Panc1 (cell line): ENCODE results near the gene NCBP2. TPM values are rescaled to one million over a fixed set of nuclear protein-coding genes. Genes with fewer than 3 reads are reported as not detected.

Experiments
- ATAC-seq: fragments of 200-7000 bp; cut with Tn5 transposase; 2 replicates; pipeline ENCODE4 v1.9.1; 2020; ENCODE audit warnings: mild to moderate bottlenecking, moderate library complexity
- BruUV-seq: library from RNA; stranded (reverse); fragments of 400-500 nt; replicated peaks from 2 replicates; lab custom pipeline; 2021; lab: Mats Ljungman, UMichigan
- CTCF ChIA-PET: fragments of 300-600 bp; sonication (Branson Sonifier 250); formaldehyde crosslinking; loops from one replicate; lab custom pipeline; 2022; ENCODE audit warnings: antibody characterized with exemption; lab: Charles Lee
- POLR2A ChIA-PET: fragments of 300-600 bp; sonication (Branson Sonifier 250); formaldehyde crosslinking; loops from one replicate; lab custom pipeline; 2022; ENCODE audit warnings: antibody characterized with exemption; lab: Charles Lee
- DNase-seq: peaks from one replicate; pipeline ENCODE4 v3.0.0-alpha.2; 2010; ENCODE audit warnings: low read depth, low spot score
- H3K27ac ChIP-seq: 2 replicates; pipeline ENCODE4 v1.5.1; 2011; ENCODE audit warnings: mild to moderate bottlenecking, low read length, inconsistent platforms
- H3K27me3 ChIP-seq: fragments of 200-500 bp; sonication (Bioruptor generic); 2 replicates; pipeline ENCODE4 v1.6.0; 2014; ENCODE audit warnings: low read length, inconsistent platforms; ENCODE audit not compliant: control insufficient read depth, insufficient read depth
- H3K36me3 ChIP-seq: fragments of 200-500 bp; sonication (Bioruptor generic); 2 replicates; pipeline ENCODE4 v1.5.1; 2014; ENCODE audit warnings: inconsistent platforms, mild to moderate bottlenecking, low read length, moderate library complexity; ENCODE audit not compliant: control insufficient read depth, insufficient read depth
- H3K4me1 ChIP-seq: 2 replicates; pipeline ENCODE4 v1.5.1; 2011; ENCODE audit warnings: inconsistent platforms, mild to moderate bottlenecking, low read length, moderate library complexity; ENCODE audit not compliant: control insufficient read depth, insufficient read depth
- H3K4me3 ChIP-seq, 2 experiments: 2 replicates each; pipeline ENCODE4 v1.5.1; 2011 to 2012; ENCODE audit warnings: low read depth in 2 of 2, low read length in 2 of 2, mild to moderate bottlenecking in 2 of 2, inconsistent platforms in 1 of 2, moderate library complexity in 1 of 2
- H3K9me3 ChIP-seq: fragments of 200-500 bp; sonication (Bioruptor generic); 2 replicates; pipeline ENCODE4 v1.5.1; 2014; ENCODE audit warnings: low read depth, mild to moderate bottlenecking, inconsistent platforms, low read length, moderate library complexity; ENCODE audit not compliant: control insufficient read depth, insufficient read depth
- POLR2AphosphoS5 ChIP-seq: IDR thresholded peaks from 2 replicates; pipeline ENCODE4 v1.6.1; 2012; ENCODE audit warnings: mild to moderate bottlenecking, low read depth, low read length, moderate library complexity
- SIN3A ChIP-seq: IDR thresholded peaks from 2 replicates; pipeline ENCODE4 v1.6.1; 2012; ENCODE audit warnings: low read depth, mild to moderate bottlenecking, low read length, moderate library complexity, borderline replicate concordance; ENCODE audit not compliant: insufficient read depth
- TCF7L2 ChIP-seq: IDR thresholded peaks from 2 replicates; pipeline ENCODE4 v1.6.1; 2011; ENCODE audit warnings: mild to moderate bottlenecking, low read depth, low read length, inconsistent platforms
- in situ Hi-C: cut with HindIII; loops from 2 replicates; pipeline ENCODE4 v1.10.0; 2016; ENCODE audit warnings: low sequenced_read_pairs, low pct_unique_long_range_greater_than_20kb
- intact Hi-C: fragments of 100-400 bp; cut with micrococcal nuclease; formaldehyde crosslinking; loops from one replicate; pipeline ENCODE4 v1.10.0; 2022; ENCODE audit not compliant: unreplicated experiment
- total RNA-seq: library from RNA; stranded (reverse); gene quantifications from one replicate; pipeline ENCODE4 v1.2.1, GENCODE V29; 2021; ENCODE audit not compliant: unreplicated experiment
- TF ChIP-seq, protein P1 (sequence below), 2 experiments: IDR thresholded peaks; 2 replicates each; pipeline ENCODE4 v1.6.1; 2011 to 2012; ENCODE audit warnings: low read depth in 2 of 2, control low read depth in 1 of 2, low read length in 1 of 2, mild to moderate bottlenecking in 1 of 2, moderate library complexity in 1 of 2; ENCODE audit not compliant: insufficient read depth in 1 of 2
- TF ChIP-seq, protein P2 (sequence below): fragments of 450-650 bp; IDR thresholded peaks from 2 replicates; pipeline ENCODE4 v1.5.1; 2017; ENCODE audit warnings: mild to moderate bottlenecking

NCBP2 gene
- total RNA-seq, 1 experiment from 2014 or later: 122 TPM

DNA sequence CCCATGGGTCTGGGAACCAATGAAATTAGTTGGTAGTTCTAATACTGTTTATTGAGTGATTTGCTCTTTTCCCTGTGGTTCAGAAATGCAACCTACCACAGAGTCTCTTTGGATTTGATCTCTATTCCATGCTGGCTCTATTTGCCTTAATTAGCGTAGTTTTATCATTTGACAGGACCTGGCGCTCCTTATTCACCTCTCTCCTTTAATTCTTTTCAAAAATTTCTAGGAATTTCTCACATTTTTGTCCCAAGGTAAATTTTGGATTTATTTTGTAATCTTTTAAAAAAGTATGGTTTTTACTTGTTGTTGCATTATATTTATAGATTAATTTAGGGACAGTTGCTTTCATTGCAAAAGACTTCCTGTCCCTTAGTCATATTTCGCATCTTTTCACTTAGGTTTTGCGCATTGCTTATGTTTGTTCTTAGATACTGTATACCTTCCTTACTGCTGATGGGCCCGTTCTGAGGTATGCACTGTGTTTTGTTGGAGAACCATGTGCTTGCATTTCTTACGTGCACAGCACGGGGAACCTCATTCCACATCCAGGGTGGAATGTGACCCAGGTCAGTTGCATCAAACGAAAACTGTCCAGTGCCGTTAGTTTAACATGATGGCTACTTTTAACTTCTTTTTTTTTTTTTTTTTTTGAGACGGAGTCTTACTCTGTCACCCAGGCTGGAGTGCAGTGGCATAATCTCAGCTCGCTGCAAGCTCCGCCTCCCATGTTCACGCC, 47.6 kb downstream of the NCBP2 start:
- Histone ChIP-seq H3K27me3 (no peaks in the 10 kb centered on the region), H3K27ac (no peak overlapping the region), H3K9me3 (no peaks in the 10 kb centered on the region), H3K4me3 (no peak overlapping the region), H3K36me3 (peaks cover 4% of the 10 kb centered on the region; the same call in 1 of the 2 replicates), H3K4me1 (no peaks in the 10 kb centered on the region)
- intact Hi-C loops: no loop called here
- DNase-seq (no peak), ATAC-seq (no peak)
- in situ Hi-C loops: no loop called here
- CTCF ChIA-PET: no interaction called here
- POLR2A ChIA-PET: interaction anchor here (0.6 kb wide), 1 partner anchor 48 kb away, joined by 6 read pairs; the partner anchor contains the start of gene NCBP2
- no TSS peak for BruUV-seq
- TF ChIP-seq, protein P1, sequence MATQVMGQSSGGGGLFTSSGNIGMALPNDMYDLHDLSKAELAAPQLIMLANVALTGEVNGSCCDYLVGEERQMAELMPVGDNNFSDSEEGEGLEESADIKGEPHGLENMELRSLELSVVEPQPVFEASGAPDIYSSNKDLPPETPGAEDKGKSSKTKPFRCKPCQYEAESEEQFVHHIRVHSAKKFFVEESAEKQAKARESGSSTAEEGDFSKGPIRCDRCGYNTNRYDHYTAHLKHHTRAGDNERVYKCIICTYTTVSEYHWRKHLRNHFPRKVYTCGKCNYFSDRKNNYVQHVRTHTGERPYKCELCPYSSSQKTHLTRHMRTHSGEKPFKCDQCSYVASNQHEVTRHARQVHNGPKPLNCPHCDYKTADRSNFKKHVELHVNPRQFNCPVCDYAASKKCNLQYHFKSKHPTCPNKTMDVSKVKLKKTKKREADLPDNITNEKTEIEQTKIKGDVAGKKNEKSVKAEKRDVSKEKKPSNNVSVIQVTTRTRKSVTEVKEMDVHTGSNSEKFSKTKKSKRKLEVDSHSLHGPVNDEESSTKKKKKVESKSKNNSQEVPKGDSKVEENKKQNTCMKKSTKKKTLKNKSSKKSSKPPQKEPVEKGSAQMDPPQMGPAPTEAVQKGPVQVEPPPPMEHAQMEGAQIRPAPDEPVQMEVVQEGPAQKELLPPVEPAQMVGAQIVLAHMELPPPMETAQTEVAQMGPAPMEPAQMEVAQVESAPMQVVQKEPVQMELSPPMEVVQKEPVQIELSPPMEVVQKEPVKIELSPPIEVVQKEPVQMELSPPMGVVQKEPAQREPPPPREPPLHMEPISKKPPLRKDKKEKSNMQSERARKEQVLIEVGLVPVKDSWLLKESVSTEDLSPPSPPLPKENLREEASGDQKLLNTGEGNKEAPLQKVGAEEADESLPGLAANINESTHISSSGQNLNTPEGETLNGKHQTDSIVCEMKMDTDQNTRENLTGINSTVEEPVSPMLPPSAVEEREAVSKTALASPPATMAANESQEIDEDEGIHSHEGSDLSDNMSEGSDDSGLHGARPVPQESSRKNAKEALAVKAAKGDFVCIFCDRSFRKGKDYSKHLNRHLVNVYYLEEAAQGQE (IDR thresholded peaks at IDR 0.05; ENCODE audit: insufficient read depth in 1 of 2, low read depth in 2 of 2, low read length in 1 of 2): no peak
- TF ChIP-seq, protein P2, sequence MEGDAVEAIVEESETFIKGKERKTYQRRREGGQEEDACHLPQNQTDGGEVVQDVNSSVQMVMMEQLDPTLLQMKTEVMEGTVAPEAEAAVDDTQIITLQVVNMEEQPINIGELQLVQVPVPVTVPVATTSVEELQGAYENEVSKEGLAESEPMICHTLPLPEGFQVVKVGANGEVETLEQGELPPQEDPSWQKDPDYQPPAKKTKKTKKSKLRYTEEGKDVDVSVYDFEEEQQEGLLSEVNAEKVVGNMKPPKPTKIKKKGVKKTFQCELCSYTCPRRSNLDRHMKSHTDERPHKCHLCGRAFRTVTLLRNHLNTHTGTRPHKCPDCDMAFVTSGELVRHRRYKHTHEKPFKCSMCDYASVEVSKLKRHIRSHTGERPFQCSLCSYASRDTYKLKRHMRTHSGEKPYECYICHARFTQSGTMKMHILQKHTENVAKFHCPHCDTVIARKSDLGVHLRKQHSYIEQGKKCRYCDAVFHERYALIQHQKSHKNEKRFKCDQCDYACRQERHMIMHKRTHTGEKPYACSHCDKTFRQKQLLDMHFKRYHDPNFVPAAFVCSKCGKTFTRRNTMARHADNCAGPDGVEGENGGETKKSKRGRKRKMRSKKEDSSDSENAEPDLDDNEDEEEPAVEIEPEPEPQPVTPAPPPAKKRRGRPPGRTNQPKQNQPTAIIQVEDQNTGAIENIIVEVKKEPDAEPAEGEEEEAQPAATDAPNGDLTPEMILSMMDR: no peak
- TF ChIP-seq POLR2AphosphoS5 (no peak), TCF7L2 (no peak), SIN3A (no peak)

DNA sequence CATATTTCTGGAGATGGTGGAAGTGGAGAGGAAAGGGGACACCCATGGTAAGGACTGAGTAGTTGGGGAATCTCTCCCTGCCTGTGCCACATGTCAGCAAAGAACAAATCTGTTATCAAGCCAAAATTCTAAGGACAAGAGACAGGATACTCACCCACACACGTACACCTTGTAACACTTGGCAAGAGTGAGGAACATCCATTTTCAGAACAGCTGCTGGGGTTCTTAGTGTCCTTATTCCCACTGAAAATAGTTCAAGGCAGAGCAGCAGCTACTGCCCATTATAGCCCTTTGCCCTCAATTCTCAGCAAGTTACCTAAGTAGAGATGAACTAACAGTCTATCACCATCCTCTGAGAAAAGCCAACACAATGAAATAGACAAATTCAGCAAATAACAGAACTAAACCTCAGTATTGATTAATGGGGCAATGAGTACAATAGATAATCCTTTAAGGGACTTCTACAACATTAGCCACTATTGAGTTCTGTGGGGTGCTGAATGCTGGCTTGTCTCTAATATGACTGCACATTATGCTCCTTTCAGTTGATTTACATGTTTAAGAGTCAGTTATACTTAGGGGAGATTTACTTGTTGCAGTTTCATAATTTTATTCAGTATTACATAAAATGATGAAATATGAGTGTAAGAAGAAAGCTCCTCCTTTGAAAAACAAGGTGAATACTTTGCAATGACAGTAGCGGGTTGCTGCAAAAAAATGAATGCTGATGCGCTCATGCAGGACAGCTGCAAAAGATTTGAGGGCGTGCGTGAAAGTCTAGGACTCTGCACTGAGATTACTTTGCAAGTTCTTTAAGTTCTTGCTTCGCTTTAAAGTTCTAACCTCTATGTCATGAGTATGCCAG, 52.3 kb downstream of the NCBP2 start:
- TF ChIP-seq SIN3A (no peak), TCF7L2 (no peak), POLR2AphosphoS5 (no peak)
- TF ChIP-seq, protein P1 (IDR thresholded peaks at IDR 0.05; ENCODE audit: insufficient read depth in 1 of 2, low read depth in 2 of 2, low read length in 1 of 2): no peak
- no peak overlapping the region for H3K4me3 ChIP-seq
- H3K4me1 ChIP-seq: no peaks in the 10 kb centered on the region
- peak overlapping the region; percentile 41; the same call in 1 of the 2 replicates for H3K27ac ChIP-seq
- DNase-seq (no peak), ATAC-seq (peak; percentile 49; the same call in 1 of the 2 replicates)
- POLR2A ChIA-PET: no interaction called here
- intact Hi-C loops: no loop called here
- no peaks in the 10 kb centered on the region for H3K27me3 ChIP-seq
- H3K9me3 ChIP-seq: no peaks in the 10 kb centered on the region
- CTCF ChIA-PET: no interaction called here
- 0 out of 2 replicates have a peak, but pooled peaks cover 5% of the 10 kb centered on the region for H3K36me3 ChIP-seq
- in situ Hi-C loops: no loop called here
- TSS peak; percentile 12 for BruUV-seq
